Suppressor macrophage treated with lipopolysaccharide for 4 hours (primary cell): ENCODE results near the gene LPAR2.
"Not testable (repeated sequence)": the region's sequence is repeated elsewhere in the genome, so short reads cannot be mapped to it uniquely, and the experiment has no call there.

Experiments
- DNase-seq: peaks from one replicate; pipeline ENCODE4 v3.0.0-alpha.2; 2020

LPAR2 gene

DNA sequence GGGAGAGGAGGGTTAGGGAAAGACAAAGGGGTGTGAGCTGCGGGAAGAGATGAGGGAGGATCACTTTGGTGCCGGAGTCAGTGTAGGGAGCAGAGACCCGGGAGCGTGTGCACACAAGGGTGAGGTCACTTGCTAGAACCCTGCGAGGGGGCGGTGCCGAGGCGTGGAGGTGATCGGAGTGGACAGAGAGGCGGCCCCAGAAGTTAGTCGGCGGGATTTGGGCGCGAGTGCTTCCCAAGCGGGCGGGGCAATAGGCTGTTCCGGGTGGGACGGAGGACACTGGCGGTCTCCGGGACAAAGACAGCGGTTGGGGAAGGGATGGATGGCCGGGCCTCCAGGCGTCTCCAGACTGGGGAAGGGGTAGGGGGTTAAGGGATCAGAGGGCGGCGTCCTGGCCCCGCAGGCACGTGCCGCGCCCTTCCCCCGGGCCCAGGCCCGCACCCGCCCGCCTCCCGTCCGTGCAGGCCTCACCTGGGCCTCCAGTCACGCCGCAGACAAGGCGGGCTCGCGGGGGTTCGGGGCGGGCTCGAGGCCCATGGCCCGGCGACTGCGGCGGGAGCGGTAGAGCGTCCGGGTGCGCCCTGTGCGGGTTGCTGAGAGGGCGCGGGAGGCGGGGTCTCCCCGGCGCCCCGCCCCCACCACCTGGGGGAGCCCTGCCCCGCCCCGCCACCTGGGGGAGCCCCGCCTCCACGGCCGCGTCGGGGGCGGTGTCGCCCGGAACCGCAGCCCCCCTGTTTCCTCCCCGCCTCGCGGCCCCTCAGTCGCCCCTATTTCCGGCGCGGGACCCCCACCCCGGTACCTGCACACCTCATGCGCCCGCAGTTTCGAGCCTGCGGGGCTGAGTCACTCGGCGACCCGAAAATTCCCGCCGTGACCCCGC, at the start of gene LPAR2:
Gene LPAR2 (minus strand): TSS at position 600 of the 880 bp plus-strand sequence. CDS start 945 bp downstream, outside the sequence.
- peak; percentile 25 for DNase-seq

DNA sequence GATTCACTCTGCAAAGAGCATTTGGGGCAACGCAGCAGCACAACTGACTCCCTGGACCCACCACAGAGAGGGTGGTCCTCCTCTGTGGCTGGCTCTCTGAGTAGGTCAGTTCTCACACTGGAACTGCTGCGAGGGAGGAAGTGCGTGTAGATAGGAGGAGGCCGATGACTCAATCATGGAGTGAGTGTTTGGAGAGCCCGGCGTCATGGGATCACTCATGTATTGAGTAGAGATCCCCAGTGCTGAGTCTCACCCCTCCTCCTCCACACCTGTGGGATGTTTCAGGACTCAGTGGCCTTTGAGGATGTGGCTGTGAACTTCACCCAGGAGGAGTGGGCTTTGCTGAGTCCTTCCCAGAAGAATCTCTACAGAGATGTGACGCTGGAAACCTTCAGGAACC, 49.6 kb upstream of the LPAR2 start:
- DNase-seq = no peak

DNA sequence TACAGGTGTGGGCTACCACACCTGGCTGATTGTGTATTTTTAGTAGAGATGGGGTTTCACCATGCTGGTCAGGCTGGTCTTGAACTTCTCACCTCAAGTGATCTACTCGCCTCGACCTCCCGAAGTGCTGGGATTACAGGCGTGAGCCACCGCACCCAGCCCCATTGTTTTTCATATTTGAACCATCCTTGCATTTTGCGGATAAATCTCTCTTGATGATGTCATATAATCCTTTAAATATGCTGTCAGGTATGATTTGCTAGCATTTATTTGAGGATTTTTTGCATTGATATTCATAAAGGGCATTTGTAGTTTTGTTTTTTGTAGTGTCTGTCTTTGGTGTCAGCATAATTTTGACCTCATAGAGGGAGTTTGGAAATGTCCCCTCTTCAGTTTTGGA, 46.3 kb upstream of the LPAR2 start:
- no peak for DNase-seq

GRCh38 chr19:19672816-19673215, 44.8 kb upstream of the LPAR2 start:
- no peak for DNase-seq

DNA sequence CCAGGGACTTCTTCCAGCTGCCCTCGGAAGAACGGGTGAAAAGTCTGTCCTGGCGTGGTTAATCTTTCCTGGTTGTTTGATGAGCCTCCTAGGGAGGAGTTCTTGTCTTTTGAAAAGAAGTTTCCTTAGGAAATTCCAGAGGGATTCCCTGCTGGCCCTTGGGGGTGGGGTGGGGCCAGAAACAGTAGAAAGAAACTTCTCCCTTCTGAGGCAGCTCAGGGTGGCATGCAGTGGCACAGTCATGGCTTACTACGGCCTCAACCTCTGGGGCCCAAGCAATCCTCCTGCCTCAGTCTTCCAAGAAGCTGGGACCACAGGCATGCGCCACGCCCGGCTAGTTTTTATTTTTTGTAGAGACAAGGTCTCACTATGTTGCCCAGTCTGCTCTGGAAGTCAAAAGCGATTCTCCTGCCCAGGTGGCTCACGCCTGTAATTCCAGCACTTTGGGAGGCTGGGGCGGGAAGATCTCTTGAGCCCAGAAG, 42.1 kb upstream of the LPAR2 start:
- no peak for DNase-seq

GRCh38 chr19:19668230-19669012, 40.4 kb upstream of the LPAR2 start, which contains the start of gene ZNF101:
Gene ZNF101 (plus strand): TSS chr19:19668839. CDS start chr19:19668964, 125 bp downstream.
- peak; percentile 95 for DNase-seq

GRCh38 chr19:19665420-19665948, 37.5 kb upstream of the LPAR2 start:
- DNase-seq = not testable (repeated sequence)

GRCh38 chr19:19663256-19664120, 35.5 kb upstream of the LPAR2 start, which contains the start of gene ATP13A1:
Gene ATP13A1 (minus strand): TSS chr19:19663676. CDS start chr19:19663666, 10 bp downstream.
- peak; percentile 98 for DNase-seq

GRCh38 chr19:19662871-19663255, 34.8 kb upstream of the LPAR2 start:
- DNase-seq = peak; percentile 68

GRCh38 chr19:19662344-19662743, 34.3 kb upstream of the LPAR2 start:
- DNase-seq = peak; percentile 3

DNA sequence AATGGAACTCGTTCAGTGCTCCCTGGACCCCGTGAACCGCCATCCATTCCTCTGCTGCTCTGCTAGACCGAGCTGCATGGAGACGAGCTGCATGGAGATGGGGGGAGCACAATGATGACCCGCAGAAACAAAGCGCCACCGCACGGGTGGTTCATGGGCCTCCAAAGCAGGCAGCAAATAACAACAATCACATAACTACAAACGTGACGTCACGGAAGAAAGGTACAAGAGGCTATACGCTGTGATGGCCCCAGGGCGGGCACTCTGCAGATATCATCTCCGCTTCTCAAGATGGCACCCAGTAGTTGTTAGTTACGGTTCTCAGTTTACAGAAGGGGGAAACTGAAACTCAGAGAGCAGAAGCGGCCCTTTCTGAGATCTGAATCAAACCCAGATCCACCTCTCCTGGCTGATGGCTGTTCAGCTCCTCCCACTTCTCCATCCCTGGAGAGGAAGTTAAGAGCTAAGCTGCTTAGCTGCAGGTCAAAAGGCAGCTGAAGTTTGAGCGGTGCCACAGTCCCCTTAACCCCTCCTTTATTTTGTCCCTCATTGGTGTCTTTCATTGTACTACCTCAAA, 33.7 kb upstream of the LPAR2 start:
- DNase-seq = peak; percentile 94

DNA sequence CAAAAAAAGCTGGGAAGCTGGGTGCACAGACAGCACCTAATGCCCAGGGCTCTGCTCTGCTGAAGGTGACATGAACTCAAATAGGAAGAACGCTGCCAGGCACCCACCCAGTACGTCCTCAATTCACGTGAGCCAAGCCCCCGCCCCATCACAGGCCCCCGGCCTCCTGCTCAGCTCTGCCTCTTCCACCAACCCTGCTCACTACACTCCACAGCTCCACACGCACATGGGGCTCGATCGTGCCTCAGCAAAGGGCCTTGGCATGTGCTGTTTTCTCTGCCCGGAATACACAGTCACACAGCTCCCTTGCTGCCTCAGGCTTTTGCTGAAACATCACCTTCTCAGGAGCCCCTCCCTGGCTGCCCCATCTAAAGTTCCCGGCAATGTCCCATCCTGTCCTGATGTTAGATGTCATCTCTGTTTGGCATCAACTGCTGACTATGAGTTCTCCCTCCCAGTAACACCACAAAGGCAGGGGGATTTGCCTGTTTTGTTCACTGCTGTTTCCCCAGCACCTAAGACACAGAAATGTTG, 33.2 kb upstream of the LPAR2 start:
- DNase-seq = peak; percentile 2

GRCh38 chr19:19659646-19660245, 31.7 kb upstream of the LPAR2 start:
- no peak for DNase-seq

DNA sequence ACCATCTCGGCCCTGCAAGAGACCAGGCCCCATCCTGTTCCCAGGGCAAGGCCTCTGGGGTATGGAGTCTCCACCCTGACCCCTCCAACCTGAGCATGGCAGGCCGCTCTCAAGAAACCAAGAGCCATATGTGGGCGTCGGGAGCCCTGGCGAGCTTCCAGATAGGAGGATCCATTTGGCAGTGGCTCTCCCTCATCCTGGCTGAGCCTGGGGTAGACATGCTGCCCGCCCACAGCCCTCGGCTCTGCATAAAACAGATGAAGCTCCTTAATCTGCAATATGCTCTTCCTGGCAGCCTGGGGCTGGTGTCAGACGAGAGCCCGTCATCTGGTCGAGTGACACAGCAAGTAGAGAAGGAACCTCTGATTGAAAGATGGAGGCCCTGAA, 29.4 kb upstream of the LPAR2 start:
- no peak for DNase-seq

GRCh38 chr19:19656451-19657396, 28.7 kb upstream of the LPAR2 start:
- DNase-seq = no peak

DNA sequence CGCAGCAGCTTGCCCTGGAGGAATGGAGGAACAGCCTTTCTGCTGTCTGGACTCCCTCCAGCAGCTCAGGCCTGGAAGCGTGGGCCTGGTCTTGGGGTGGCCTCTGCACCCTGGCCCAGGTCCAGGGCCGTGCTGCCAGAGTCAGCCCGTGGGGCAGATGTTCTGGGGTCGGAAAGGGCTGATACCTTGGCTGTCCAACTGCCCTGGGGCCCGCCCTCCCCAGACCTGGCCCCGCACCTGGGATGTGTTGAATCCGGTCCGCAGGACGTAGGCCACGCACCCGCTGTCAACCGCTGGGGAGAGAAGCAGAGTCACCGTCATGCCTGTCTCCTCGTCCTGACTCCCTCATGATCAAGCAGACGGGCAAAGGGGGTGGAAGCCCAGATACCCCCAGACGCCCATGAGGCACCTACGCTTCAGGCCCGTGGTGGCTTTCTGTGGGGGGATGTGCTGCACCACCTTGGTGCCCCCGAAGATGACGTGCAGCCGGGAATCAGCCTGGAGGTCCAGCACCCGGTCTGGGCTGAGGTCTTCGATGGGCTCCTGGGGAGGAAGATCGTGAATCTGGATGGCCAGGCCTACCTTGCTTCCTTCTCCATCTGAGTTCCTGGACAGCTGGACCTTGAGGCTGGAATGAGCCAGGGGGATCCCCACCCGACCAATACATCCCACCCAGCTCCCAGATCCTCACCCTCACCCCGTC, 27.8 kb upstream of the LPAR2 start:
- no peak for DNase-seq

- no peak for DNase-seq
Measured at GRCh38 chr19:19655051-19655594, 27.1 kb upstream of the LPAR2 start.

- no peak for DNase-seq
Measured at GRCh38 chr19:19654441-19654840, 26.4 kb upstream of the LPAR2 start.

DNA sequence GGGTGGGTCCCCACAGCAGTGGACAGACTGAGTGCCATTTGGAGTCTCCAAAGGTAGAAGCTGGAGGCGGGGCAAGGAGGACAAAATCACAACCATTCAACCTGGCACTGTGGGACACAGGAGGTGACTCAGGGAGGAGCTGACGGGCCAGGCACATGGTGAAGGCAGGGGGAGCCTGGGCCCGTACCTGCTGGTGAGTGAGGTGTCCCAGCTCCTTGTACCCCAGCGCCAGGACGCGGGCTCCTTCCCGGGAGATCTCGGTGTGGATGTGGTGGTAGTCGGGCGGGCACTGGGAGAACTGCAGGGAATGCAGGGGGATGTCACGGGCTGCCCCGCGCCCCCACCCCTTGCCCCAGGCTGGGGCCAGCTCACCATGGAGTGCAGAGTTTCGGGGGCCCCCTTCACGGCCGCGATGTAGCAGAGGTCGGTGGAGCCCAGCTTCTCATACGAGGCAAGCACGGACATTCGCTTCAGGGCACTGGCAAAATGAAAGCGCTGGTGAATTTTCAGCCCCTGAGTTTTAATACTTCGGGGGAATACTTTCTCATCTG, 25.7 kb upstream of the LPAR2 start:
- no peak for DNase-seq
